NCI-H1436 (cell line): ENCODE data around the gene IL17F.

Experiments used
- DNase-seq: peaks from one replicate; lab custom pipeline; 2025; lab: John Stamatoyannopoulos, UW

The IL17F gene

DNA sequence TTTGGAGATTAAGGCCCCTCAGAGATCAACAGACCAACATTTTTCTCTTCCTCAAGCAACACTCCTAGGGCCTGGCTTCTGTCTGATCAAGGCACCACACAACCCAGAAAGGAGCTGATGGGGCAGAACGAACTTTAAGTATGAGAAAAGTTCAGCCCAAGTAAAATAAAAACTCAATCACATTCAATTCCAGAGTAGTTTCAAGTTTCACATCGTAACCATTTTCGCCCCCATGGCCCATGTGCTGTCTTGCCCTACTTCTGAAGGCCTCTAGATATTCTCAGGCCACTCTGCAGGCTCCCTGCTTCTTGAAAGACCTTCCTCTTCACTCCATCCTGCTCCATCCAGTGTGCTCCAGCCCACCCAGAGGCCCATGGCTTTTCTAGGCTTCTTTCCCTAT lies 53.9 kb downstream of the IL17F start:
- no peak for DNase-seq

- no peak for DNase-seq
These were observed 54.3 kb downstream of the IL17F start for GRCh38 chr6:52189974-52190373.

DNA sequence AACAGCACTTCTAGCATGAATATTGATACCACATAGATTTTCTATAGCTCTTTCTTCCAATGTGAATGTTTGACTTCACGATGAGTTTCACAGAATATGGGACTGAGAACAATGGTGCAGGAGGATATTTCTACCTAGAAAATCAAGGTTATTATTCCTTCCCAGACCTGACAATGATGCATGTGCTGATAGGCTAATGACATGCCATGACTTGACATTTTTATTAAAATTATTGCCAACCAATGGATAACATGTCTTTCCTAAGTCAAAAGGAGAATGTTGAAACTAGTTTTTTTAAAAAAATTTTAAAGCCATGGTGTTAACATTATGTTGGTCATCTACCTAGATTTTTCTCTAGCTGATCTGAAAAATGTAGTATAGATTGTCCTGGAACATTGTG lies 57.2 kb downstream of the IL17F start:
- DNase-seq, result no peak
